ENCODE results near the gene RHBDD2. TPM values are rescaled to one million over a fixed set of nuclear protein-coding genes. Genes with fewer than 3 reads are reported as not detected.
"Not testable (repeated sequence)": the region's sequence is repeated elsewhere in the genome, so short reads cannot be mapped to it uniquely, and the experiment has no call there.

The RHBDD2 gene
- total and polyA plus RNA-seq, 3 donors from 2014 or later = 106 to 161 (median 109) TPM

- TF ChIP-seq CTCF (IDR thresholded peaks at IDR 0.05) = no peak
- TF ChIP-seq POLR2A (IDR thresholded peaks at IDR 0.05) = no peak
- intact Hi-C loops (cut with DNase I; ENCODE audit: low total_unique reads) = loop anchor here (10.0 kb wide), 1 partner anchor 155 kb away; no protein-coding TSS in a partner anchor
- H3K27me3 ChIP-seq = no peaks in the 10 kb centered on the region
Measured at GRCh38 chr7:75869776-75870379, 9.0 kb upstream of the RHBDD2 start.

DNA sequence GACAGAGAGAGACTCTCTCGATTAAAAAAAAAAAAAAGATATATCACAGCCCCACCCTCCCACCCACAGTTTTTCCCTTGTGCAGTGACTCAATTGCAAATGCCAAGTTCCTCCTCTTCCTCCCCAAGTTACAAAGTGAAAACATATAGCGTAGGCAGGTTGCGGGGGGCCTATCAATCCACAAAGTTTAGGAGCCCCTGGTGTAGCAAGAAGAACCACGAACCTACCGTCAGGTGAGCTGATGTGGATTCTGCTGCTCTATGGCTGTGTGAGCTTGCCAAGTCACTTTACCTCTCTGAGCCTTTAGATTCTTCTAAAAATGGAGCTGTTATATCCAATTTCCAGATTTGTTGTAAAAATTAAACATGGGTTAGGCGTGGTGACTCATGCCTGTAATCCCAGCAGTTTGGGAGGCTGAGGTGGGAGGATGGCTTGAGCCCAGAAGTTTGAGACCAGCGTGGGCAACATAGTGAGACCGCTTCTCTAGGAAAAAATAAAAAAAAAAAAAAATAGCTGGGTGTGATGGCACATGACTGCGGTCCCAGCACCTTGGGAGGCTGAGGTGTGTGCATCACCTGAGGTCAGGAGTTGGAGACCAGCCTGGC is 8.2 kb upstream of the RHBDD2 start:
- intact Hi-C loops (cut with DNase I; ENCODE audit: low total_unique reads) = no loop called here
- Histone ChIP-seq H3K27me3 (no peaks in the 10 kb centered on the region), H3K27ac (no peak overlapping the region), H3K4me1 (peaks cover 11% of the 10 kb centered on the region), H3K36me3 (ENCODE audit: low read depth, missing control alignments) (no peaks in the 10 kb centered on the region), H3K4me3 (no peak overlapping the region), H3K9me3 (no peaks in the 10 kb centered on the region)
- TF ChIP-seq POLR2A (IDR thresholded peaks at IDR 0.05) = no peak
- TF ChIP-seq CTCF (IDR thresholded peaks at IDR 0.05) = no peak
- DNase-seq = no peak
- 87 to 90% methylated on average over 9 of the region's 9 CpGs for WGBS, 2 donors

More at GRCh38 chr7:75869776-75870379, 9.0 kb upstream of the RHBDD2 start:
- WGBS, 2 donors = 84 to 89% methylated on average over 7 of the region's 7 CpGs
- H3K9me3 ChIP-seq = no peaks in the 10 kb centered on the region
- DNase-seq = no peak
- no peaks in the 10 kb centered on the region for H3K36me3 ChIP-seq (ENCODE audit: low read depth, missing control alignments)
- H3K27ac ChIP-seq = no peak overlapping the region
- H3K4me1 ChIP-seq = peaks cover 11% of the 10 kb centered on the region
- H3K4me3 ChIP-seq = no peak overlapping the region

DNA sequence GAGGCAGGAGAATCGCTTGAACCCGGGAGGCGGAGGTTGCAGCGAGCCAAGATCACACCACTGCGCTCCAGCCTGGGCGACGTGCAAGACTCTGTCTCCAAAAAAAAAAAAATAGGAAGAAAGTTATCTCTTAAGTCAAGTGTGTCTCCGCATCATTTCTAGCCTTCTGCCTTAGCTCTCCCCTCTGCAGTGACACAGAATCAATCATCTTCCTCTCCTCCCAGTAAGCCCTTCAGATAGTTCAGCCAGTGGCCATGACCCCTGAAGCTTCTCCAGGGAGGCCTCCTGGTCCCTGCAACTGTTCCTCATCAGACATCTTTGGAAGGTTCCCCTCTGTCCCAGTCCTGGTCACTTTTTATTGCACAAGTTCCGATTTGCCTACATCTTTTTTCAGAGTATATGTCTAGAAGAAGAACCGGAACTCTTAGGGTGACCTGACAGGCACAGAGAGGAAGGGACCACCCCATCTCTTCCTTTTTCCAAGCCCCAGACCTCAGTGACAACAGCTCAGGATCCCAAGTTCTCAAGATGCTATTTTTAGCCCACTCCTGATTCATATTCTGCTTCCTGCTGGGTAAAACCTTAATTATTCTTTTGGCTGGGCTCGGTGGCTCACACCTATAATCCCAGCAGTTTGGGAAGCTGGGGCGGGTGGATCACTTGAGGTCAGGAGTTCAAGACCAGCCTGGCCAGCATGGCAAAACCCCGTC is 6.6 kb upstream of the RHBDD2 start:
- no peaks in the 10 kb centered on the region for H3K36me3 ChIP-seq (ENCODE audit: low read depth, missing control alignments)
- no peaks in the 10 kb centered on the region for H3K27me3 ChIP-seq
- intact Hi-C loops (cut with DNase I; ENCODE audit: low total_unique reads) = no loop called here
- H3K4me3 ChIP-seq = no peak overlapping the region
- H3K4me1 ChIP-seq = peaks cover 5% of the 10 kb centered on the region
- 52 to 59% methylated on average over 13 of the region's 13 CpGs for WGBS, 2 donors
- DNase-seq = no peak
- peak overlapping the region; percentile 53 to 73 for H3K27ac ChIP-seq
- no peaks in the 10 kb centered on the region for H3K9me3 ChIP-seq
- TF ChIP-seq POLR2A (IDR thresholded peaks at IDR 0.05) (no peak), CTCF (IDR thresholded peaks at IDR 0.05) (no peak)

DNA sequence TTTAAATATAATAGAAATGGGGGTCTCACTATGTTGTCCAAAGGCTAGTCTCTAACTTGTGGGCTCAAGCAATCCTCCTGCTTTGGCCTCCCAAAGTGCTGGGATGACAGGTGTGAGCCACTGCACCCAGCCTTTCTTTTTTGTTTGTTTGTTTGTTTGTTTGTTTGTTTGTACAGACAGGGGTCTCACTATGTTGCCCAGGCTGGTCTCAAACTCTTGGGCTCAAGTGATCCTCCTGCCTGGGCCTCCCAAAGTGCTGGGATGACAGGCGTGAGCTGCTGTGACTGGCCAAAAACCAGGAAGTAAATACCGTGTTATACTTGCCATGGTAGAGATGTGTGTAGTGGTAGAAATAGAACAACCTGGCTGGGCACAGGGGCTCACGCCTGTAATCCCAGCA is 4.7 kb upstream of the RHBDD2 start:
- H3K9me3 ChIP-seq; H3K27me3 ChIP-seq; H3K27ac ChIP-seq; DNase-seq; intact Hi-C loops (cut with DNase I; ENCODE audit: low total_unique reads); H3K36me3 ChIP-seq (ENCODE audit: low read depth, missing control alignments); H3K4me3 ChIP-seq: not testable (repeated sequence)
- peaks cover 11% of the 10 kb centered on the region for H3K4me1 ChIP-seq
- WGBS, 2 donors = 92% methylated on average over 3 of the region's 3 CpGs
